GM18907 (cell line): ENCODE measurements around the gene AGAP1.

Experiments
- ATAC-seq: cut with Tn5 transposase; IDR thresholded peaks from one replicate; pipeline ENCODE4 v1.9.1; 2021; ENCODE audit warnings: mild to moderate bottlenecking, moderate library complexity; ENCODE audit not compliant: unreplicated experiment

The AGAP1 gene

GRCh38 chr2:236102971-236103370, 609.1 kb downstream of the AGAP1 start:
- no peak for ATAC-seq

GRCh38 chr2:236103981-236104380, 610.1 kb downstream of the AGAP1 start:
- no peak for ATAC-seq

DNA sequence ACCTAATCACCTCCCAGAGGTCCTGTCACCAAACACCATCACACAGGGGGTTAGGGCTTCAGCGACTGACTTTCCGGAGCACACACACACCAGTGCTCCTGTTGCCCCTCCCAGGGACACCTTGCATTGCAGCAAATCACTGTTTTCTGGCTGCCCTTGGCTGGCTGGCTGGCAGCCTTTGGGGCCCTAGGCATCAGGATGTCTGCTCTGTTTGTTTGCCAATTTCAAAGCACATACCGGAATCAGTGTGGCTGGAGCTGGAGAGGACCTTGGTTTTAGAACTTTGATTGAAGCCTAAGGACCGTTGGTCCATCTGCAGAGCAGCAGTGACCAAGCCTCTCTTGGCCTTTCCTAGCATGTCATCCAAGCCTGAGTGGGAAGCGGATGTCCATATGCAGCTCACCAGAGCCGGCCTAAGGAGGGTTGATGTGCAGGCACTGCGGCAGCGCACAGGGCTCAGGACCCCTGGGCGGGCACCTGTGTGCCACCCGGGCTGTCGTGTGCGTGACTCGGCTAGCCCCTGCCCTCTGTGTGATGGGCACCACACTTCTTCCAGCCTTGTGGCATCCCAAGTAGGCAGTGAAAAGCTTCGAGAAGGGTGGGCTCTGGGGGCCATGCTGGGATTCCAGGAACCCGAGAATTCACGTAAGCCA, 612.2 kb downstream of the AGAP1 start:
- ATAC-seq = no peak

- ATAC-seq = no peak
Observed at GRCh38 chr2:236106761-236107160, 612.9 kb downstream of the AGAP1 start.

GRCh38 chr2:236107536-236107935, 613.7 kb downstream of the AGAP1 start:
- no peak for ATAC-seq

- ATAC-seq = no peak
Observed at GRCh38 chr2:236107942-236108625, 614.2 kb downstream of the AGAP1 start.

DNA sequence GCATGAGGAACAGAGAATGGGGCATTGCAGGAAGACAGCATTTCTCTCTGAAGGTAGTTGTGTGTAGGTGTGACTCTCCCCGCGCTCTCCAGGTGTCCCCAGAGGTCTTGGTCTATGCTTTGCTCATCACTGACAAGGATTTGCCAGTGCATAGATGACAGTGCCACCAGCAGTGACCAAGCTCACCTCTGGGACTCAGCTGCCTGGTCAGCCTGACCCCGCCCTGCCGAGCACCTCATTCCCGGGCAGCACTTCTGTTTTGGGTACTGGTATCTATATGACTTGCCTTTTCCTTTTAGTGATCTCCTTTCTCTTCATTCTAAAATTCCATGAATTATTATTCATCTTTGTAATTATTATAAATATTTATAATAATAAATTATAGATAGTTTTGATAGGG, 615.2 kb downstream of the AGAP1 start:
- no peak for ATAC-seq

DNA sequence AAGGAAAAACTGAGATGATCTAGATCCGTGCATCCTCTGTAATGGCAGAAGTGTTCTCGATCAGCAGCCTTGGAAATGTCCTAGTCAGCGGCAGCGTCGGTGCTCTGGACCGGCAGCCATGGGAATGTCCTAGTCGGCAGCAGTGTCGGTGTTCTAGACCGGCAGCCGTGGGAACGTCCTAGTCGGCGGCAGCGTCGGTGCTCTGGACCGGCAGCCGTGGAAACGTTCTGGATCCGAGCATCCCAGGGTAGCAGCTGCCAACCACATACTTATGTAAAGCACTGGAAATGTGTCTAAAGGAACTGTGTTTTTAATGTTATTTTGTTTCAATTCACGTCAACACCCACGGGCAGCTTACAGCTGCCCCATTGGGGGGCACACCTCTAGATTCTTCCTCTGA, 615.6 kb downstream of the AGAP1 start:
- ATAC-seq = no peak

DNA sequence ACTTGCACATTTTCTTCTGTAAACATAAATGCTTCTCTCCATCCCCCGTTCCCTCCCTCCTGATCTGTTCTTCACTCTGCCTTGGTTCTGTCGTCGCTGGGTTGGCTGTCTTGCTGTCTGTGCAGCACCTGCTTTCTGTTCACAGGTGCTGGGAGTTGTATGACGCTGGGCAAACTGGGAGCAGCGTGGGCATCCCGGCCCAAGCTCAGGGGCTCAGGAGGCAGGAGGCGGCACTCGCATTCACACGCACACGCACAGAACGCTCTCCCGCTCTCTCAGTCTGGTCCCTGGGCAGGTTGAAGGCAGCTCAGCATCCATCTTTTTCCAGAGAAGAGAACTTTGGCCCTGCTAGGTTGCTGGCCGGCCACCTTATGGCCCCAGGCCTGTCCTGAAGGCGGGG, 618.6 kb downstream of the AGAP1 start:
- ATAC-seq = no peak

DNA sequence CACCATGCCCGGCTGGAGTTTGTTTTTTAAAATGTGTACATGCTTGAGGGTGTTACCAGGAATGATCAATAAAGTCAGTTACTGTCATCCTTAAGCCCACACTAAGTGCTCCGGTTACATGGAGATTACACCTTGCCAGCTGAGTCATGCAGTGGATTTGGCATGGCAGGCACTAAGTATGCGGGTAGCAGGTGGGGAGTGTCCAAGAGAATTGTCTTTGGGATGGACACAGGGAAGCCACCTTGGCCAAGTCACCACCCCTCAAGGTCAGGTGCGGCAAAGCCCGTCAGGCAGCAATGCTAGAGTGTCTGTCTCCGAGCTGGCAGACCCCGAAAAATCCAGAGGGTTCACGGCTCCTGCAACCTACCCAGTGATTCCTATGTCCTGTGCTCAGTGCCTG, 619.6 kb downstream of the AGAP1 start:
- ATAC-seq = no peak

- no peak for ATAC-seq
Observed at GRCh38 chr2:236113948-236114347, 620.1 kb downstream of the AGAP1 start.

GRCh38 chr2:236114959-236115358, 621.1 kb downstream of the AGAP1 start:
- no peak for ATAC-seq

GRCh38 chr2:236117401-236117800, 623.6 kb downstream of the AGAP1 start:
- ATAC-seq = no peak

DNA sequence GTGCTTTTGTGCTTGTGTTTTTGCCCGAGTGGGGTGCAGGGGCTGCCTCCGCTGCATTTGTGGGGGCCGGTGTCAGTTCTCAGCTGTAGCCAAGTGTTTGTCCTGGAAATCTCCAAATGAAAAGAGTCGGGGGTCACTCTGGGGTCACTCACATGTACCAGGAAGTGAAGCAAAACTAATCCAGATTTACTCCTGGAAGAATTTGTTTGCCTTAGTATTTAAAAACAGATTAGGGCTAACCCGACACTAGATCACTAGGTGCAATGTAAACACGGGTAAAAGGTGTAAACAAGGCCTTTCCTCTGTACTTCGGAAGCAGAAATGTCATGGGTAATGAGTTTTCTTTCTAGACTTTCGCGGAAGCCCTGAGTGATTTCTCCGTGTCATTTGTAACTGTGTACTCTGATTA, 624.0 kb downstream of the AGAP1 start:
- ATAC-seq = no peak

DNA sequence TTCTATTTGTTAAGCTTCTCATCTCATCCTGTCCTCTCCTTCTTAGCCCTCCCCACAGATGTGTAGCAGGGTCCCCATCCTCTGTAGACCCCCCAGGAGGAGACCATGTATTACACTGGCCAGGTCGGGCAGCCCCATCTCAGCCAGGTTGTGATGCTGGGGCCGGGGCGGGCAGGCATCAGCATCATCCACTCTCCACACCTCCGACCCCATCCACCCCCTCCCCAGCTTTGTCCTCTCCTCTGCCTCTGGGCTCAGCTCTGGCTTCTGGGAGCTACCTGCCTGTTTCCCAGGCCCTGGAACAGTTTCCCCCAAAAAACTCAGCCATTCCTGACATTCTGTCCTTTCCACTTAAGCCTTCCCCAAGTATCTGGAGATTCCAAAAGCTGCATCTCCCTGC, 625.2 kb downstream of the AGAP1 start:
- no peak for ATAC-seq

DNA sequence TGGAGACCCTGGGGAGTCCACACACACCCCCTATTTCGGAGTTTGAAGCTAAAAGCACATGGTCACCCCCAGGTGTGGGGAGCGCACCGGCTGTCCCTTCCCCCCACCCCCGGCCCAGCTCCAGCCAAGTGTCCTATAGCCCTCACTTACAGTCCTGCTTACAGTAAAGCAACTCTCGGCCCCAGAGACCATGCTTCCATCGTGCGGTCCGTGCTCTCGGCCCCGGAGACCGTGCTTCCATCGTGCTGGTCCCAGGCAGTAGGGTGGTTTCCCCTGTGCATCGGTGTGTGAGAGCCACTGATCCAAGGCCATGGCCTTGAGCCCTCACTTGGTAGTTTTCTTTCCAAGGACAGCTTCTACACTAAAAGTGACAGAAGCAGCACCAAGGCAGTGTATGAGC, 625.6 kb downstream of the AGAP1 start:
- ATAC-seq = no peak

DNA sequence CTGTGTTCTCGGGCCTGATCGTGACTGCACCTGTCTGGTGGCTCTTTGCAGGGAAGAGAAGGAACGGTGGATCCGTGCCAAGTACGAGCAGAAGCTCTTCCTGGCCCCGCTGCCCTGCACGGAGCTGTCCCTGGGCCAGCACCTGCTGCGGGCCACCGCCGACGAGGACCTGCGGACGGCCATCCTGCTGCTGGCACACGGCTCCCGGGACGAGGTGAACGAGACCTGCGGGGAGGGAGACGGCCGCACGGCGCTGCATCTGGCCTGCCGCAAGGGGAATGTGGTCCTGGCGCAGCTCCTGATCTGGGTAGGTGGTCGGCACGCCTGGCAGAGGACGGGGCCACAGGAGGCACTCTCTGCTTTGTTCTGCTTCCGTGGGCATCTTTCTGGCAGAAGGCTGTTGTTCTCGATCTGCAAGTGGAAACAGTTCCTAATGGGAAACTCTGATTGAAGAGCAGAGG, 626.3 kb downstream of the AGAP1 start:
- no peak for ATAC-seq

DNA sequence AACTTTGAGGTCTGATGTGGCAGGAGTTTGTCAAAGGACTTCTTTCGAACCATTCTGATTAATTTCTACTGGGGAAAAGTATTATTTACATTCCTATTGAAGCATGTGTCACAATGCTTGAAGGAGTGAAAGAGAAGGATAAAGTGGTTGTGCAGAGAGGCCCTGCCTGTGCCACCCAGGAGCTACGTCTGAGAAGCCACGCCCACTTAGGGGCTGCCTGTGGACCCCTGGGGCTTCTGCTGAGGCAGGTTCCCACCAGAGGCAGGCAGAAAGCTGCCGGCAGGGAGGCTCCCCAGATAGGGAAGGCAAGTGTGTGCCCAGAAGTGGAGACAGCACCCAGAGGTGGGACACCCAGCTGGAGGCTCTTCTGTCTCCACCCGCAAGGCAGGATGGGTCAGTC, 627.0 kb downstream of the AGAP1 start:
- ATAC-seq = no peak

GRCh38 chr2:236121546-236121945, 627.7 kb downstream of the AGAP1 start:
- ATAC-seq = no peak

GRCh38 chr2:236122236-236122635, 628.4 kb downstream of the AGAP1 start:
- no peak for ATAC-seq

DNA sequence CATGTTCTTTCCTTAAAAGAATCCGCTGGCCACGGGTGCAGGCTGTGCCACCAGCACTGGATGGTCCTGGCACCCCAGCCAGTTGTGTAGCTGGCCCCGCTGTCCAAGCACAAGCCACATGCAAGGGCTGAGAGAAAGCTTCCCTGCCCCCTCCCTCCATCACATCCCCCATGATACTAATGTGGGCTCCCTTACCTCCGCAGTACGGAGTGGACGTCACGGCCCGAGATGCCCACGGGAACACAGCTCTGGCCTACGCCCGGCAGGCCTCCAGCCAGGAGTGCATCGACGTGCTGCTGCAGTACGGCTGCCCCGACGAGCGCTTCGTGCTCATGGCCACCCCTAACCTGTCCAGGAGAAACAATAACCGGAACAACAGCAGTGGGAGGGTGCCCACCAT, 629.9 kb downstream of the AGAP1 start:
- no peak for ATAC-seq

- no peak for ATAC-seq
Observed at GRCh38 chr2:236124182-236124893, 630.5 kb downstream of the AGAP1 start.
